Right lobe of liver (tissue), 4 donors: ENCODE data around the gene ICE2.

Source experiments
- CTCF ChIP-seq, 4 donors: fragments of 200-600 bp in 3 of 4; fragments of 450-650 bp in 1 of 4; IDR thresholded peaks; one replicate each; pipeline versions ENCODE4 v1.5.1 to v1.8.0; 2016 to 2022; ENCODE audit warnings: antibody characterized with exemption in 4 of 4, mild to moderate bottlenecking in 2 of 4
- POLR2A ChIP-seq: fragments of 450-650 bp; IDR thresholded peaks from one replicate; pipeline ENCODE4 v1.6.1; 2017; ENCODE audit warnings: antibody characterized with exemption, mild to moderate bottlenecking
- donor health status: DM: no; HTN: no; CAD: no.
- donor health status: DM: no; HTN: no; CAD: no.
- donor health status: DM: no; HTN: yes; CAD: no.

- TF ChIP-seq CTCF (IDR thresholded peaks at IDR 0.05) = no peak
- TF ChIP-seq POLR2A = no peak
Observed at GRCh38 chr15:60469893-60470641, 8.9 kb downstream of the ICE2 start.
